ENCODE results near the gene DCST2. TPM values are rescaled to one million over a fixed set of nuclear protein-coding genes. Genes with fewer than 3 reads are reported as not detected.

Gene DCST2
- total and polyA plus RNA-seq, 9 of the 15 experiments (the other 6 are each of a cell fraction or from before 2014, with no cell fraction given) = 0.09 to 0.49 (median 0.11) TPM; not detected in 3

GRCh38 chr1:154974102-154974807, 59.3 kb downstream of the DCST2 start, which contains the start of gene CKS1B (continued):
- TF ChIP-seq HNRNPLL (IDR thresholded peaks at IDR 0.05; ENCODE audit: low read depth, low read length, poor library complexity, severe bottlenecking) (no peak), TBL1XR1 (IDR thresholded peaks at IDR 0.05; ENCODE audit: low read length in 2 of 2) (no peak; a peak in 1 of 4 replicates), ZNF77 (CRISPR knock-in tag; IDR thresholded peaks at IDR 0.05) (no peak), ZNF395 (CRISPR knock-in tag; IDR thresholded peaks at IDR 0.05) (no peak), SREBF2 (CRISPR knock-in tag; IDR thresholded peaks at IDR 0.05) (no peak), HIVEP1 (CRISPR knock-in tag; IDR thresholded peaks at IDR 0.05) (no peak), STAG1 (CRISPR knock-in tag; IDR thresholded peaks at IDR 0.05; ENCODE audit: borderline replicate concordance) (no peak), MCM5 (IDR thresholded peaks at IDR 0.05; ENCODE audit: low read depth) (no peak), PRMT5 (CRISPR knock-in tag; IDR thresholded peaks at IDR 0.05) (no peak), ZNF518B (CRISPR knock-in tag; IDR thresholded peaks at IDR 0.05) (no peak), NONO (IDR thresholded peaks at IDR 0.05; ENCODE audit: low read depth in 2 of 2, low read length in 1 of 2) (no peak), ZNF384 (IDR thresholded peaks at IDR 0.05; ENCODE audit: low read depth, low read length) (no peak), MCM2 (IDR thresholded peaks at IDR 0.05; ENCODE audit: low read depth) (no peak), STAT6 (CRISPR knock-in tag; IDR thresholded peaks at IDR 0.05) (no peak), SREBF1 (IDR thresholded peaks at IDR 0.05; ENCODE audit: borderline replicate concordance, low read depth, low read length) (no peak), THAP12 (CRISPR knock-in tag; IDR thresholded peaks at IDR 0.05) (no peak)

Measured in K562 (cell line).